Endothelial cell of umbilical vein (primary cell): Measurements from ENCODE around the gene DPM2. TPM values are rescaled to one million over a fixed set of nuclear protein-coding genes. Genes with fewer than 3 reads are reported as not detected.

Experiments
- BruUV-seq: library from RNA; stranded (reverse); fragments of 400-500 nt; replicated peaks from 2 replicates; lab custom pipeline; 2021; lab: Mats Ljungman, UMichigan
- CTCF ChIA-PET: fragments of 300-600, 350-600 bp; sonication (Branson Sonifier 250); formaldehyde crosslinking; loops from one replicate; lab custom pipeline; 2021; ENCODE audit warnings: antibody characterized with exemption, inconsistent platforms; lab: Charles Lee
- POLR2A ChIA-PET: fragments of 300-600, 350-600 bp; sonication (Branson Sonifier 250); formaldehyde crosslinking; loops from one replicate; lab custom pipeline; 2021; ENCODE audit warnings: antibody characterized with exemption, inconsistent platforms; lab: Charles Lee
- DNase-seq: peaks from one replicate; pipeline ENCODE4 v3.0.0-alpha.2; 2011; ENCODE audit warnings: low read depth, low spot score
- FAIRE-seq: peaks from 2 replicates; lab custom pipeline; 2011; peaks lifted over from hg19 to GRCh38; lab: Jason Lieb, UNC
- H2AFZ ChIP-seq: 2 replicates; pipeline ENCODE4 v1.6.0; 2012; ENCODE audit warnings: low read depth, low read length, control low read depth, inconsistent platforms
- H3K27ac ChIP-seq: 2 replicates; pipeline ENCODE4 v1.5.1; 2011; ENCODE audit warnings: low read depth, mild to moderate bottlenecking, control low read depth, low read length, moderate library complexity; ENCODE audit not compliant: insufficient read depth
- H3K27me3 ChIP-seq, 2 experiments: 2 replicates each; pipeline versions ENCODE4 v1.6.0 to v1.6.1; 2011; ENCODE audit warnings: low read length in 2 of 2, mixed read lengths in 1 of 2; ENCODE audit not compliant: control insufficient read depth in 2 of 2, insufficient read depth in 2 of 2
- H3K36me3 ChIP-seq, 2 experiments: 2 replicates in 1 of 2; 3 replicates in 1 of 2; pipeline ENCODE4 v1.5.1; 2011; ENCODE audit warnings: low read length in 2 of 2, mild to moderate bottlenecking in 1 of 2, moderate library complexity in 1 of 2; ENCODE audit not compliant: control insufficient read depth in 2 of 2, insufficient read depth in 2 of 2; ENCODE audit errors: extremely low read depth in 1 of 2
- H3K4me1 ChIP-seq: 3 replicates; pipeline ENCODE4 v1.5.1; 2011; ENCODE audit warnings: mild to moderate bottlenecking, low read length; ENCODE audit not compliant: control insufficient read depth, insufficient read depth; ENCODE audit errors: extremely low read depth
- H3K4me2 ChIP-seq: 2 replicates; pipeline ENCODE4 v1.6.1; 2011; ENCODE audit warnings: low read length, control low read depth, mixed read lengths; ENCODE audit not compliant: insufficient read depth
- H3K4me3 ChIP-seq, 3 experiments: fragments of 200-600 bp in 1 of 3; sonication (generic), shearing (Covaris generic) in 1 of 3; replicated peaks in 1 of 3; 2 replicates each; pipeline ENCODE4 v1.5.1; 2011 to 2016; ENCODE audit warnings: control low read depth in 3 of 3, low read length in 3 of 3, mild to moderate bottlenecking in 2 of 3, inconsistent platforms in 1 of 3, low read depth in 1 of 3, moderate library complexity in 1 of 3; ENCODE audit not compliant: insufficient read depth in 1 of 3
- H3K79me2 ChIP-seq: 2 replicates; pipeline ENCODE4 v1.6.0; 2012; ENCODE audit warnings: low read length, inconsistent platforms; ENCODE audit not compliant: control insufficient read depth, insufficient read depth
- H3K9ac ChIP-seq: replicated peaks from 2 replicates; pipeline ENCODE3; 2011; ENCODE audit warnings: low read length, control low read depth; ENCODE audit not compliant: insufficient read depth; ENCODE audit errors: extremely low read depth
- H3K9me1 ChIP-seq: replicated peaks from 3 replicates; pipeline ENCODE4 v1.6.0; 2011; ENCODE audit warnings: mild to moderate bottlenecking, low read length; ENCODE audit not compliant: control insufficient read depth, insufficient read depth; ENCODE audit errors: extremely low read depth
- H3K9me3 ChIP-seq: replicated peaks from 2 replicates; pipeline ENCODE4 v1.5.1; 2012; ENCODE audit warnings: low read length, inconsistent platforms; ENCODE audit not compliant: control insufficient read depth, insufficient read depth
- H4K20me1 ChIP-seq: replicated peaks from 2 replicates; pipeline ENCODE3; 2011; ENCODE audit warnings: mild to moderate bottlenecking, low read length; ENCODE audit not compliant: control insufficient read depth, insufficient read depth; ENCODE audit errors: extremely low read depth
- FOS ChIP-seq: IDR thresholded peaks from 2 replicates; pipeline ENCODE4 v1.6.1; 2011; ENCODE audit warnings: mild to moderate bottlenecking, low read length, moderate library complexity, borderline replicate concordance; ENCODE audit not compliant: insufficient read depth
- GATA2 ChIP-seq: IDR thresholded peaks from 2 replicates; pipeline ENCODE4 v1.7.0; 2011; ENCODE audit warnings: low read depth, mild to moderate bottlenecking, moderate library complexity, mixed read lengths, low read length; ENCODE audit not compliant: insufficient read length, insufficient read depth
- JUN ChIP-seq: IDR thresholded peaks from 2 replicates; pipeline ENCODE4 v1.6.1; 2011; ENCODE audit warnings: borderline replicate concordance, low read depth; ENCODE audit not compliant: insufficient read length, insufficient read depth
- MAX ChIP-seq: IDR thresholded peaks from 2 replicates; pipeline ENCODE4 v1.6.1; 2011; ENCODE audit not compliant: insufficient read depth, insufficient read length
- MYC ChIP-seq: IDR thresholded peaks from one replicate; pipeline ENCODE4 v1.6.1; 2011; ENCODE audit warnings: mild to moderate bottlenecking, low read depth, low read length
- POLR2AphosphoS5 ChIP-seq: IDR thresholded peaks from 2 replicates; pipeline ENCODE4 v1.6.1; 2012; ENCODE audit warnings: low read depth, mild to moderate bottlenecking, control low read depth, low read length, moderate library complexity; ENCODE audit not compliant: insufficient read depth
- dilution Hi-C: fragments of 300-500 bp; cut with MboI; formaldehyde crosslinking; loops from one replicate; pipeline ENCODE4 v1.15.0; 2019; ENCODE audit warnings: low sequenced_read_pairs; ENCODE audit not compliant: extremely low pct_ligation_motif_present
- intact Hi-C: fragments of 100-400 bp; cut with micrococcal nuclease; formaldehyde crosslinking; loops from one replicate; pipeline ENCODE4 v1.10.0; 2022
- polyA plus RNA-seq, 4 experiments: library from polyadenylated mRNA; depleted of rRNA in 3 of 4; stranded (reverse) in 3 of 4; unstranded in 1 of 4; fragments of >200 nt; gene quantifications; 2 replicates each; pipeline versions ENCODE4 v1.2.1 to v1.2.3, GENCODE V29; 2011 to 2012; ENCODE audit warnings: missing spikeins in 1 of 4
- total RNA-seq: library from RNA; stranded (reverse); gene quantifications from 2 replicates; pipeline ENCODE4 v1.2.3, GENCODE V29; 2021

DPM2 gene
- total and polyA plus RNA-seq, 2 donors (not counting 3 experiments of a cell fraction or from before 2014, with no cell fraction given), result 47.9 to 63.9 TPM

- TF ChIP-seq POLR2AphosphoS5 (peak; percentile 95), MAX (no peak), FOS (peak; percentile 99), GATA2 (no peak), MYC (peak; percentile 69), JUN (peak; percentile 95)
- H2AFZ ChIP-seq, result no peak overlapping the region
- ChIA-PET POLR2A (no interaction called here), CTCF (interaction anchor here (0.6 to 4.5 kb wide), 12 partner anchors 10 to 705 kb away, joined by 3 to 38 read pairs (median 3); partner anchors contain the start of genes ENG, ST6GALNAC6 and TOR2A)
- no peaks in the 10 kb centered on the region for H3K27me3 ChIP-seq
- no TSS peak for BruUV-seq
- H3K4me3 ChIP-seq, result no peak overlapping the region
- no peaks in the 10 kb centered on the region for H3K9me3 ChIP-seq
- peak; percentile 99 for DNase-seq
- intact Hi-C loops (loop anchor here (1.0 to 10.0 kb wide), 5 partner anchors 37 to 417 kb away; no protein-coding TSS in a partner anchor), dilution Hi-C loops (no loop called here)
- peaks cover 39% of the 10 kb centered on the region for H3K4me1 ChIP-seq
- peaks cover 0 to 2% of the 10 kb centered on the region in 2 experiments for H3K36me3 ChIP-seq
- peaks cover 12% of the 10 kb centered on the region for H3K79me2 ChIP-seq
- H3K9ac ChIP-seq, result no peak overlapping the region
- H3K4me2 ChIP-seq, result no peak overlapping the region
- H4K20me1 ChIP-seq, result no peaks in the 10 kb centered on the region
- peak; percentile 100 for FAIRE-seq
- H3K27ac ChIP-seq, result peak overlapping the region; percentile 66
- no peaks in the 10 kb centered on the region for H3K9me1 ChIP-seq
Observed at GRCh38 chr9:127919253-127919815, 18.3 kb downstream of the DPM2 start.
